ENCODE data around the gene PLEKHG4B. TPM values are rescaled to one million over a fixed set of nuclear protein-coding genes. Genes with fewer than 3 reads are reported as not detected.

Gene PLEKHG4B
- polyA plus RNA-seq, 1 of the 3 experiments (the other 2 are of a cell fraction), result 0.18 TPM

GRCh38 chr5:155651-156410 lies 63.9 kb downstream of the PLEKHG4B start:
- Histone ChIP-seq H3K79me2 (ENCODE audit: insufficient read depth) (no peaks in the 10 kb centered on the region), H3K9me3 (no peaks in the 10 kb centered on the region), H4K20me1 (ENCODE audit: insufficient read depth) (no peaks in the 10 kb centered on the region), H3K9ac (no peak overlapping the region), H3K4me3 (ENCODE audit: low read depth in 2 of 2, low read length in 1 of 2) (no peak overlapping the region), H3K27me3 (ENCODE audit: insufficient read depth) (no peaks in the 10 kb centered on the region; the same call in 1 of the 2 replicates), H3K36me3 (replicated peaks in 1 of 2; ENCODE audit: control insufficient read depth in 1 of 2, insufficient read depth in 2 of 2, low read length in 1 of 2) (no peaks in the 10 kb centered on the region), H3K4me1 (ENCODE audit: control insufficient read depth in 1 of 2, insufficient read depth in 2 of 2, low read depth in 1 of 2, low read length in 1 of 2) (no peaks in the 10 kb centered on the region), H3K4me2 (no peak overlapping the region), H2AFZ (ENCODE audit: low read depth) (no peak overlapping the region), H3K27ac (ENCODE audit: low read depth in 2 of 2, low read length in 1 of 2) (no peak overlapping the region), H3F3A (replicated peaks; ENCODE audit: insufficient read depth) (peaks cover 3% of the 10 kb centered on the region), H3K9me2 (no peaks in the 10 kb centered on the region)
- no peak for TF ChIP-seq EP300 (IDR thresholded peaks at IDR 0.05; ENCODE audit: borderline replicate concordance in 1 of 2, low read depth in 1 of 2, low read length in 1 of 2)
- TF ChIP-seq PBX3 (IDR thresholded peaks at IDR 0.05), result no peak
- TF ChIP-seq JUND (IDR thresholded peaks at IDR 0.05), result no peak
- TF ChIP-seq NRF1 (IDR thresholded peaks at IDR 0.05; ENCODE audit: low read depth, low read length), result no peak
- no peak for TF ChIP-seq MAX (IDR thresholded peaks at IDR 0.05; ENCODE audit: low read depth)
- TF ChIP-seq TCF12 (IDR thresholded peaks at IDR 0.05), result no peak
- WGBS (ENCODE audit: low lambda C conversion rate), result 73% methylated on average over 13 of the region's 23 CpGs
- ChIA-PET CTCF (no interaction called here), POLR2A (no interaction called here)
- no peak for DNase-seq

- Histone ChIP-seq H3K4me3 (ENCODE audit: low read depth in 2 of 2, low read length in 1 of 2) (no peak overlapping the region), H3K9me3 (no peaks in the 10 kb centered on the region), H3K9me2 (no peaks in the 10 kb centered on the region), H2AFZ (ENCODE audit: low read depth) (no peak overlapping the region), H3K79me2 (ENCODE audit: insufficient read depth) (no peaks in the 10 kb centered on the region), H3K27me3 (ENCODE audit: insufficient read depth) (no peaks in the 10 kb centered on the region; the same call in 1 of the 2 replicates), H3K4me1 (ENCODE audit: control insufficient read depth in 1 of 2, insufficient read depth in 2 of 2, low read depth in 1 of 2, low read length in 1 of 2) (no peaks in the 10 kb centered on the region), H3K4me2 (no peak overlapping the region), H3K9ac (no peak overlapping the region), H3K36me3 (replicated peaks in 1 of 2; ENCODE audit: control insufficient read depth in 1 of 2, insufficient read depth in 2 of 2, low read length in 1 of 2) (no peaks in the 10 kb centered on the region), H3F3A (replicated peaks; ENCODE audit: insufficient read depth) (peaks cover 3% of the 10 kb centered on the region), H3K27ac (ENCODE audit: low read depth in 2 of 2, low read length in 1 of 2) (no peak overlapping the region), H4K20me1 (ENCODE audit: insufficient read depth) (no peaks in the 10 kb centered on the region)
- ChIA-PET CTCF (no interaction called here), POLR2A (no interaction called here)
- WGBS (ENCODE audit: low lambda C conversion rate), result 65% methylated on average over 14 of the region's 17 CpGs
- no peak for DNase-seq
- TF ChIP-seq JUND (IDR thresholded peaks at IDR 0.05) (no peak), MXI1 (IDR thresholded peaks at IDR 0.05; ENCODE audit: low read depth, low read length) (no peak), NRF1 (IDR thresholded peaks at IDR 0.05; ENCODE audit: low read depth, low read length) (no peak), EZH2phosphoT487 (IDR thresholded peaks at IDR 0.05; ENCODE audit: borderline replicate concordance, low read depth) (no peak), RAD21 (IDR thresholded peaks at IDR 0.05; ENCODE audit: low read length) (no peak), POLR2AphosphoS5 (IDR thresholded peaks at IDR 0.05; ENCODE audit: low read depth, low read length) (no peak), TEAD4 (IDR thresholded peaks at IDR 0.05; ENCODE audit: borderline replicate concordance, insufficient read depth) (no peak)
Observed at GRCh38 chr5:156411-157072, 64.6 kb downstream of the PLEKHG4B start.

Data from SK-N-SH (cell line).